Gastrocnemius medialis (tissue), 4 donors: ENCODE results near the gene PPP1R1A. TPM values are rescaled to one million over a fixed set of nuclear protein-coding genes. Genes with fewer than 3 reads are reported as not detected.

Experiments used
- ATAC-seq, 2 donors: fragments of 150-250 bp; one replicate each; pipeline ENCODE4 v1.9.1; 2016
- DNase-seq, 2 donors: peaks; one replicate each; pipeline ENCODE4 v3.0.0-alpha.2; 2019
- H3K27ac ChIP-seq, 4 donors: fragments of 200-600 bp; sonication (generic); 1 replicate in 1 of 4; 2 replicates in 3 of 4; pipeline ENCODE4 v1.5.1; 2016 to 2018; ENCODE audit warnings: mild to moderate bottlenecking in 2 of 4, moderate library complexity in 1 of 4
- H3K27me3 ChIP-seq, 3 donors: fragments of 200-600 bp; sonication (generic) in 2 of 3; 1 replicate in 1 of 3; 2 replicates in 2 of 3; pipeline versions ENCODE4 v1.5.1 to v1.6.0; 2016 to 2019; ENCODE audit warnings: mild to moderate bottlenecking in 1 of 3, moderate library complexity in 1 of 3
- H3K36me3 ChIP-seq, 2 donors: fragments of 200-600 bp; sonication (generic) in 1 of 2; one replicate each; pipeline ENCODE4 v1.5.1; 2017 to 2018
- H3K4me1 ChIP-seq, 2 donors: fragments of 200-600 bp; sonication (generic) in 1 of 2; one replicate each; pipeline ENCODE4 v1.5.1; 2016 to 2017; ENCODE audit warnings: mild to moderate bottlenecking in 2 of 2
- H3K4me3 ChIP-seq, 4 donors: fragments of 200-600 bp; sonication (generic) in 3 of 4; 1 replicate in 1 of 4; 2 replicates in 3 of 4; pipeline ENCODE4 v1.5.1; 2016 to 2019; ENCODE audit warnings: mild to moderate bottlenecking in 2 of 4
- H3K9me3 ChIP-seq, 3 donors: fragments of 200-600 bp; sonication (generic) in 2 of 3; 1 replicate in 1 of 3; 2 replicates in 2 of 3; pipeline ENCODE4 v1.5.1; 2016 to 2019
- POLR2A ChIP-seq, 2 donors: fragments of 450-650 bp; IDR thresholded peaks; one replicate each; pipeline ENCODE4 v1.6.1; 2017; ENCODE audit warnings: antibody characterized with exemption in 2 of 2, mild to moderate bottlenecking in 2 of 2, moderate library complexity in 2 of 2
- in situ Hi-C, 4 donors: fragments of 200-750 bp; cut with MboI; loops; one replicate each; pipeline versions ENCODE4 v1.15.0 to v1.8.0; 2017; ENCODE audit warnings: low sequenced_read_pairs in 4 of 4
- intact Hi-C: fragments of 100-400 bp; cut with DNase I; formaldehyde crosslinking; loops from one replicate; pipeline ENCODE4 v1.15.1; 2023; ENCODE audit warnings: low total_unique reads
- total RNA-seq, 4 donors: library from RNA; depleted of rRNA; stranded (reverse); fragments of >200 nt; gene quantifications; one replicate each; pipeline versions ENCODE4 v1.1.0 to v1.2.3, GENCODE V29; 2016
- TF ChIP-seq, protein P1 (sequence below), 5 experiments: fragments of 450-650 bp in 3 of 5; fragments of 200-600 bp in 2 of 5; sonication (generic) in 2 of 5; IDR thresholded peaks in 4 of 5; conservative IDR thresholded peaks in 1 of 5; 1 replicate in 4 of 5; 2 replicates in 1 of 5; pipeline ENCODE4 v1.5.1; 2016 to 2019; ENCODE audit warnings: antibody characterized with exemption in 5 of 5, mild to moderate bottlenecking in 3 of 5, moderate library complexity in 3 of 5

PPP1R1A gene
- total RNA-seq, 4 donors from 2014 or later, result 209 to 312 (median 235) TPM

DNA sequence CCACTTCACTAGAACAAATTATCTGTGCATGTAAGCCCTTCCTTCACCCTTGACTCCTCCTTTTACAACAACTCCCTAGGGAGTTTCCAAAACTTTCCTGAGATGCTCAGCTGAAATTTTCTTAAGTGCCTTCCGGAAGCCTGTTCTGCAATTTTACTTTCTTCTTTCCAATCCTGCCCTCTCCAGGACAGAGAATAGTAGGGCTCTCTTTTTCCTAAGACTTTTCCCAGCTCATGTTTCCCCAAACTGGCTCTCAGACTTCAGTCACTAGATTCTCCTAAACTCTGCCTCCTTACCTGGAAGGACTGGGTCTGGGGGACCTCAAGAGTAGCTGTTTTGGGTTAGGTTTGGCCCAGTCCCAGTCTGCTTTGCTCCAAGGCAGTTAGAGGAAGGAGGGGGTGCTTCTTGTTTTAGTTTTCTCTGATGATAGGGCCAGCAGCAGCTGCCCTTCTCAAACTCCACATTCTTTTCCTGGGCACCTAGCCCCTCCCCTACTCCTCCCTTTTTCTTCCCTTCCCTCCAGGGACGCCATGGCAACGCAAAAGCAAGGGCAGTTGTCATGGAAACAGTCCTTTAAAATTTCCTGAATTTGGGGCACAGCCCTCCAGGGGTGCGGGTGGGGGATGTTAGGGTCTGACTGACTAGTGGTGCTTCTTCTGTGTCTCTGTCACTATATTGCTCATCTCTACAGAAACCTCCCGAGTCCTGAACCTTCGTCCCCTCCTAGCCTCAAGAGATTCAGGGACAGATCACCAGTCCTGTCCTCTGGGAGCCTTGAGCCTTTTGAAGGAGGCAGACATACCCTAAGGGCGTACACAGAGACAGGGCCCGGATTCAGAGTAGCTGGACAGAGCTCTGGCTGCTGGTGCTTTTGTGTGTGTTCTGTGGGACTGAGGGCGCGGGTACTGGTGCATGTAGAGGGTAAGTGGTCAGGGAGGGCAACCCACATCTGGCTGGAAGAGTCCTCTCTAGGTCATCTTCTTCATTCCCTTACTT lies 17.0 kb downstream of the PPP1R1A start:
- ATAC-seq, result no peak
- no peaks in the 10 kb centered on the region for H3K4me1 ChIP-seq
- H3K27me3 ChIP-seq, result peaks cover 0 to 18% (median 3%) of the 10 kb centered on the region in 3 donors
- H3K4me3 ChIP-seq, result no peak overlapping the region
- no peak for DNase-seq
- no peak for TF ChIP-seq POLR2A (IDR thresholded peaks at IDR 0.05)
- TF ChIP-seq, protein P1, sequence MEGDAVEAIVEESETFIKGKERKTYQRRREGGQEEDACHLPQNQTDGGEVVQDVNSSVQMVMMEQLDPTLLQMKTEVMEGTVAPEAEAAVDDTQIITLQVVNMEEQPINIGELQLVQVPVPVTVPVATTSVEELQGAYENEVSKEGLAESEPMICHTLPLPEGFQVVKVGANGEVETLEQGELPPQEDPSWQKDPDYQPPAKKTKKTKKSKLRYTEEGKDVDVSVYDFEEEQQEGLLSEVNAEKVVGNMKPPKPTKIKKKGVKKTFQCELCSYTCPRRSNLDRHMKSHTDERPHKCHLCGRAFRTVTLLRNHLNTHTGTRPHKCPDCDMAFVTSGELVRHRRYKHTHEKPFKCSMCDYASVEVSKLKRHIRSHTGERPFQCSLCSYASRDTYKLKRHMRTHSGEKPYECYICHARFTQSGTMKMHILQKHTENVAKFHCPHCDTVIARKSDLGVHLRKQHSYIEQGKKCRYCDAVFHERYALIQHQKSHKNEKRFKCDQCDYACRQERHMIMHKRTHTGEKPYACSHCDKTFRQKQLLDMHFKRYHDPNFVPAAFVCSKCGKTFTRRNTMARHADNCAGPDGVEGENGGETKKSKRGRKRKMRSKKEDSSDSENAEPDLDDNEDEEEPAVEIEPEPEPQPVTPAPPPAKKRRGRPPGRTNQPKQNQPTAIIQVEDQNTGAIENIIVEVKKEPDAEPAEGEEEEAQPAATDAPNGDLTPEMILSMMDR (IDR thresholded peaks at IDR 0.05 in 4 of 5, conservative IDR thresholded peaks at IDR 0.05 in 1 of 5), result no peak
- intact Hi-C loops (no loop called here), in situ Hi-C loops (no loop called here)
- H3K9me3 ChIP-seq, result no peaks in the 10 kb centered on the region
- H3K36me3 ChIP-seq, result no peaks in the 10 kb centered on the region
- H3K27ac ChIP-seq, result no peak overlapping the region

DNA sequence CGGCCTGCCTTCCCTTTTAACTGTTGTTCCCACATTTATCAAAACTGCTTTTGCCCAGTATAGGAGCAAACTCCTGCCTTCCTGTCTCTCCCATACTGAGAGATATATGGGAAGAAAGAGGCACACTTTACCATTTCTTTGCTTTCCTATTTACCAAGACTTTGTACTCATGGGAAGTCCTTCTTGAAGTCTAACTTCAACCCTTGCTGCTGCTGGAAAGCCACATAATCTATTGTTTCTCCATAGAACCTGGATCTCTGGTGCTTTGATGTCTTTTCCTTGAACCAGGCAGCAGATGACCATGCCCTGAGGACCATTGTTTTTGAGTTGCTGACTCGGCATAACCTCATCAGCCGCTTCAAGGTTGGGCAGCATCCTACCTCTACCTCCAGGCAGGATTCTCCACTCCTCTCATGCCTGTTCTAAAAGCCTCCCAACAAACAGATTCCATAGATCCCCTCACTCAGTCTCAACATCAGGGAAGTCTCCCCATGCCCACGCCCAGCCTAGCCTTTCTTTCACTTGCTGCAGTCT lies 18.4 kb downstream of the PPP1R1A start:
- H3K36me3 ChIP-seq, result no peaks in the 10 kb centered on the region
- H3K4me3 ChIP-seq, result no peak overlapping the region
- H3K27me3 ChIP-seq, result peaks cover 0 to 18% (median 3%) of the 10 kb centered on the region in 3 donors
- DNase-seq, result no peak
- intact Hi-C loops (no loop called here), in situ Hi-C loops (no loop called here)
- no peak overlapping the region for H3K27ac ChIP-seq
- TF ChIP-seq, protein P1 (IDR thresholded peaks at IDR 0.05 in 4 of 5, conservative IDR thresholded peaks at IDR 0.05 in 1 of 5), result no peak
- no peak for TF ChIP-seq POLR2A (IDR thresholded peaks at IDR 0.05)
- H3K4me1 ChIP-seq, result no peaks in the 10 kb centered on the region
- ATAC-seq, result no peak
- no peaks in the 10 kb centered on the region for H3K9me3 ChIP-seq

DNA sequence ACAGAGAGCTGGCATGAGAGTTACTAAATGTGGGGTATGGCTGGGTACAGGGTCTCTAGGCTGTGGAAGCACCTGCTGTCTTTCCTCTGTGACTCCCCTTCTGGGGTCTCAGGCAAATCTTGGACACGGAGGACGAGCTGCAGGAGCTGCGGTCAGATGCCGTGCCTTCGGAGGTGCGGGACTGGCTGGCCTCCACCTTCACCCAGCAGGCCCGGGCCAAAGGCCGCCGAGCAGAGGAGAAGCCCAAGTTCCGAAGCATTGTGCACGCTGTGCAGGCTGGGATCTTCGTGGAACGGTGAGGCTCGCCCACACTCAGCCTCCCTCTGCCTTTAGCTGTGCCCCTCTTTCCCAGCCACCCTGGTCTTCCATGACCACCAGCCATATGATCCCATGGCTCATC lies 19.4 kb downstream of the PPP1R1A start:
- Histone ChIP-seq H3K9me3 (no peaks in the 10 kb centered on the region), H3K27ac (no peak overlapping the region), H3K36me3 (no peaks in the 10 kb centered on the region), H3K4me1 (no peaks in the 10 kb centered on the region), H3K4me3 (no peak overlapping the region), H3K27me3 (peaks cover 0 to 18% (median 3%) of the 10 kb centered on the region in 3 donors)
- TF ChIP-seq POLR2A (IDR thresholded peaks at IDR 0.05), result no peak
- TF ChIP-seq, protein P1 (IDR thresholded peaks at IDR 0.05 in 4 of 5, conservative IDR thresholded peaks at IDR 0.05 in 1 of 5), result no peak
- no peak for DNase-seq
- intact Hi-C loops, result no loop called here
- in situ Hi-C loops, result no loop called here
- no peak for ATAC-seq

DNA sequence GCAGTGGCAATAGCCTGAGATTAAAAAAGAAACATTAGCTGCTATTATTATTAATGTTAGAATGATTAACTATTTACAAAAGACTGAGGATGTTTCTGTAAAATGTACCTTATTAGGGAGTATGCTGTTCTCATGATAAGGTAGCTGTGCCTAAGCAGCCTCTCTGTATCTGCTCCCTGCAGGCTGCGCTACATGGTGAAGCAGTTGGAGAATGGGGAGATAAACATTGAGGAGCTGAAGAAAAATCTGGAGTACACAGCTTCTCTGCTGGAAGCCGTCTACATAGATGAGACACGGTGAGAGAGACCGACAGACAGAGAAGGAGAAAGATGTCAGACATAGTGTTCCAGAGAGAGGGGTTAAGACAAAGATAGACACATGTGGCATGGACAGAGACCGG lies 21.7 kb downstream of the PPP1R1A start:
- Histone ChIP-seq H3K9me3 (no peaks in the 10 kb centered on the region), H3K4me1 (no peaks in the 10 kb centered on the region), H3K27me3 (peaks cover 0 to 12% (median 0%) of the 10 kb centered on the region in 3 donors), H3K36me3 (no peaks in the 10 kb centered on the region), H3K4me3 (no peak overlapping the region), H3K27ac (no peak overlapping the region)
- no peak for ATAC-seq
- TF ChIP-seq POLR2A (IDR thresholded peaks at IDR 0.05), result no peak
- TF ChIP-seq, protein P1 (IDR thresholded peaks at IDR 0.05 in 4 of 5, conservative IDR thresholded peaks at IDR 0.05 in 1 of 5), result no peak
- no peak for DNase-seq
- intact Hi-C loops, result no loop called here
- in situ Hi-C loops, result no loop called here
